ENCODE results near the gene NLK.

GRCh38 chr17:28018439-28019070 is 23.9 kb upstream of the NLK start:
- TF ChIP-seq CTCF (conservative IDR thresholded peaks at IDR 0.05; ENCODE audit: low read length) (no peak), EZH2phosphoT487 (IDR thresholded peaks at IDR 0.05; ENCODE audit: borderline replicate concordance) (no peak)

Measured in Loucy (cell line).